OCI-M2 (cell line): ENCODE measurements around the gene CACNG3.
"Not testable (repeated sequence)": the region's sequence is repeated elsewhere in the genome, so short reads cannot be mapped to it uniquely, and the experiment has no call there.

Experiments
- DNase-seq: peaks from one replicate; lab custom pipeline; 2025; ENCODE audit not compliant: unreplicated experiment; lab: John Stamatoyannopoulos, UW

Gene CACNG3

DNA sequence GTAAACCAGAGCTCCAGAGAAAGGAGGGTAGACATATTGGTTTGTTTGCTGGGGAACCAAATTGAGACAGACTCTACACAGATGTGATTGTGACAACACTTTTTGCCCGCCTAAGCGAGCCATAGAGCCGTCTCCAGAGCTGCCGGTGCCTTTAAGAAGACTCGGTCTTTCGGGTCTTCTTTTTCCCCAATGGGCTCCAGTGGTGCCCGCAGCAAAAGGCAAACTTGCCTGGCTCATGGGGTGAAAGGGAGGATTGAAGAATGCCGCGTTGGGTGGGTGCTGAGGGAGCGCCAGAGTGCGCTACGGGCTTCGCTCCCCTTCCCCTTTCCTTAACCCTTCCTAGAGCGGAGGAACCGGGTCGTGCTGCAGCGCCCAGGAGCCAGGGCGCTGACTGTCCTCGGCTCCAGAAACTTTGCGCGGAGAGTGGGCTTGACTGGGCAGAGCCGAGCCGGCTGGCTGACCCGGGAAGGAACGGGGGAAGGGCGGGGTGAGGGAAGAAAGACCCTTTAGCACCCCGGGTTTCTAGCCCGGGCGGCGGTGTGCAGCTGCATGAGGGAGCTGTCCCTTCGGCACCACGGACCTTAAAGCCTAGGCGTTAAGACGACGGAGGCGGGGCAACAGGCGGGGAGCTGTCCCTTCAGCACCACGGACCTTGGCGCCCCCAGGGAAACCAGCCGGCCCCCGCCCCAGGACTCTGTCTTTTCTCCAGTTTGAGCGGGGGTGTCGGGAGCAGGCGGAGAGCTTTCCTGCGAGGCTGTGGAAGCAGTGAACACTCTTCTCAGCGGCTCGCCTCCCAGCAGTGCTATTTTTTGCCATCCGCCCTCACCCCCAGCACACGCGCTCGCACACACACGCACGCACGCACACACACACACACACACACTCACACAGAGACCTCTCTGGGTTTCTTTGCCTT lies at the start of gene CACNG3:
Gene CACNG3 (plus strand): TSS at position 880 of the 916 bp plus-strand sequence. CDS start 420 bp downstream, outside the sequence.
- DNase-seq = peak; percentile 45

DNA sequence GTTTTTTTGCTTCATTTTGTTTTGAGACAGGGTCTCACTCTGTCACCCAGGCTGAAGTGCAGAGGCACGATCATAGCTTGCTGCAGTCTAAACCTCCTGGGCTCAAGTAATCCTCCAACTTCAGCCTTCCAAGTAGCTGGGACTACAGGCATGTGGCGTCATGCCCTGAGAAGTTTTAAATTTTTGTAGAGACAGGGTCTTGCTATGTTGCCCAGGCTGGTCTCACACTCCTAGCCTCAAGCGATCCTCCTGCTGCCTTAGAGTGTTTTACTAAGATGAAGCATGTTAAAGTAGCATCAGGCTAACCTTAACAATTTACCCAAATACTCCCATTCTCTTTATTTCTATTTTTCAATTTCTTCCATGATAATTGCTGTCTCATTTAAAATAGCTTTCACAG lies 49.2 kb upstream of the CACNG3 start:
- no peak for DNase-seq

DNA sequence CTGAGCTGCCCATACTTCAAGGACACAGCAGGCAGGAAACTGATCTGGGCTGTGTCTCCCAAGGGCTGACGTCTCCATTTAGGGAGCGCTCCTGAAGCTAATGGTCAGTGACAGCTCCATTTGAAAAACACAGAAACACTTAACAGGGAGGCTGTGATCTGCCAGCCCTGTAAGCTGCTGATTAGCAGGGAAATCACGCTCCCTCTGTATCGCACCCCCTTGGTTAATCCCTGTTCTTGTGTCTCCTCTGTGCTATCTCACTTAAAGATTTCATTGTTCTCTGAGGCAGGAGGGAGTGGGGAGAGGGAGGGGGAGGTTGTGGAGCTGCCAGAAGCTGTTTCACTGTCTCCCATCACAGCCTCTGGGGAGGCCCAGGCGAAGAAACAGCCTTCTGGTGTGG lies 47.4 kb upstream of the CACNG3 start:
- DNase-seq = no peak

DNA sequence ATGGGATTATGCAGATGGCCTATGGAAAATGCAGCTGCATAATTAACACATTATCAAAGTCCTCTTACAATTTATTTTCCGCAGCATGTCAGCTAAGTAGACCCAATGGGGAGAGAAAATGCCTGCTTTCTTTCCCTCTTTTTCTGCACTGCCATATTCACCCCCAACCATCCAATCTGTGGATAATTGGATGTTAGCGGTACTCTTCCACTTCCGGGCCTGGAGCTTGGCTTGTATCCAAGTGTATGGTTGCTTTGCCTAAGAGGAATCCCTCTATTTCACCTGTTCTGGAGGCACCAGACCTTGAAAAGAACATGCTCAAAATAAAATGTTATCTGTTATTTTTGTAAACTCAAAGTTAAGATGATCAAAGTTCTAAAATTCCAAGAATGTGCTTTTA lies 41.1 kb upstream of the CACNG3 start:
- no peak for DNase-seq

DNA sequence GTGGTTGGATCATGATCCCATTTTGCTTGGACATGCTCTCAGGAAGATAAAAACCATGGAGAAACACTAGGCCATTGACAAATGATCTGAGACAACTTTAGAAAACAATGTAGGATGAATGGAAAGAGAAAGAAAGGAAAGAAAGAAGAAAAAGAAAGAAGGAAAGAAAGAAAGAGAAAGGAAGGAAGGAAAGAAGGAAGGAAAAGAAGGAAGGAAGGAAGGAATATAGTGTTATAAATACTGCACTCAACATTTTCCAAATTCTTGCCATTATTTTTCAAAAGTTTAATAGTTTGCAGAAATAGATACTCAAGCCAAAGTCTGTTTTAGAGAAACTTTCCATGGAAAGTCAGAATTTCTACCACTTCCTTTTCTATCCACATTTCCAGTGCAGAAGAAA lies 39.2 kb upstream of the CACNG3 start:
- no peak for DNase-seq

DNA sequence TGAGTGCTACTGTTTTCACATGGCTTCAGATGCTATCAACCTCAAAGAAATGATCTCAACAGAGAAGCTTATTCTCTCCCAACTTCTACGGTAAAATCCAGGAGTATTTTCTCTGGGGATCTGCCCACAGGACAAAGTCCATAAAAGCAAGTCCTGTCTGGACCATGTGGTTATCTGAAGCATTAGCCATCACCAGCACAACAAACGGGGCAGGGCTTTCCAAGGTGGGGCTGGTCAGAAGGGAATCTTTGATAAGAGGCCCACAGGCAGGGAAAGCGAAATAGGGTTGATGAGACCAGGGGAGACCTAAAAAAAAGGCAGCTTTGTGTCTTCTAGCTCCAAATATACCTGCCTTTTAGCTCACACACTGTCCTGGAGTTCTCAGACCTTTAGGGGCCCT lies 38.7 kb upstream of the CACNG3 start:
- DNase-seq = no peak

DNA sequence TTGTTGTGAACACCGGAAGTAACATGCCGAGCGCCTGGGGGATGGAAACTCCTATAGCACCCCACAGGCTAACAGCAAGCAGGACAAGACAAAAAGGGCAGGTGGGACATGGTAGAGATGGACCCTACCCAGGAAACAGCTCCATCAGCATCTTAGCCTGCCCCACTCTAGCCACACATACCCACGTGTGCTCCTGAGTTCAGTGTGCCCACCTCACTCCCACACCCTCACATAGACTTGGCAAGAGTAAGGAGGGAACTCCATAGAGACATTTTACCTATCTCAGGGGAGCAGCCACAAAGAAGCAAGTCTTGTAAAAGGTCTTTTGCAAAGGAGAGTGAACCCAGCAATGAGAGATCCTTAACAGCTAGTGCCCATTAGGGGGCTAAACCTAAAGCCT lies 37.8 kb upstream of the CACNG3 start:
- DNase-seq = no peak

DNA sequence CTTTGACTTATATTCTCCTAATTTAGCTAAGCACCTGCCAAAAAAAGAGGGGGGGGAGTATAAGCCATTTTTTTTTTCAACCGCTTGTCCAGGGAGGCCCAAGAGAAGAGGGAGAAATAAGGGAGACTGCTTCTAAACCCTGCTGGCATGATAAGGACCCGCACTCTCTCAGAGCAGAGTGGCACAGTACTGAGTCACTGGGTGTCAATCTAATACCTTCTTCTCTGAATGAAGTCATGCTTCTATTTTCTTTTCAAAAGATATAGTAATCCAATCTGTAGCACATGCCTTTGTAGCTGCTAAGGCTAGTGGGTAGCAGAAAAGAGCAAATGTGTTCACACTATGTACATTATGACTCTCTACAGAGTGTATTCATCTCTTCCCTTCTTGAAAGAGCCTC lies 34.9 kb upstream of the CACNG3 start:
- DNase-seq = no peak

DNA sequence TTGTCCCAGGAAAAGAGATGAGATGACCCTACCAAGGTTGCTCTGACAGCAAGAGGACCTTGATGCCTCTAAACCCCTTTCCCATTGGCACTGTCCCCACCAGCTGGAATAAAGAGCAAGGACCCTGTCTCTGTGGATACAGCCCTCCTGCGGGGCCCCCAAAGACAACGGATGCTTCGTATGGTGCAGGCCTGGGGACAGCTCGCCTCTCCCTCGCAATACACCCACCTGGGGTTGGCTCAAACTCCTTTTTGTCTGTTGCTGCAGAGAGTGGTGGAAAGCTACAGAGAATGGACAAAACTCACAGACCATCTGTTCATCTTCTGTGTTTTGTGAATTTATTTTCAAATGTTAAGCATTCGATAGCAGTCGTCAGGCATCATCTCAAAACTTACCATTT lies 27.6 kb upstream of the CACNG3 start:
- no peak for DNase-seq

DNA sequence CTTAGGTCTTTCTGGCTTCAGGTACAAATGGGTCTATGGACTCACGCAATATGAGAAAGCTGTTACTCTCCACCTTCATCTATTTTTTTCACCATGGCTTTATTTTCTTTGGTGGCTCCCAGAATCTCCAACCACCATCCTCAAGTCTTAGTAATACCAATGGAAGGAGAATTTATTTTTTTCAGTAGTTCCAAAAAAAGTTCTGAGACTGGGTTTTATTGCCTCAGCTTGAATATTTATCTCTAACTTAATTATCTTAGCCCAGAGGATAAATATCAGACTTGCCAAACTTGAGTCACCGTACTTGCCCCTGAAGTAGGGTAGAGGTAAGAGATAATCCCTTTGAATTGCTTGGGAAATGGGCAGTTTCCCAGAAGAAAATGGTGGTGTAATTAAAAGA lies 23.2 kb upstream of the CACNG3 start:
- no peak for DNase-seq

DNA sequence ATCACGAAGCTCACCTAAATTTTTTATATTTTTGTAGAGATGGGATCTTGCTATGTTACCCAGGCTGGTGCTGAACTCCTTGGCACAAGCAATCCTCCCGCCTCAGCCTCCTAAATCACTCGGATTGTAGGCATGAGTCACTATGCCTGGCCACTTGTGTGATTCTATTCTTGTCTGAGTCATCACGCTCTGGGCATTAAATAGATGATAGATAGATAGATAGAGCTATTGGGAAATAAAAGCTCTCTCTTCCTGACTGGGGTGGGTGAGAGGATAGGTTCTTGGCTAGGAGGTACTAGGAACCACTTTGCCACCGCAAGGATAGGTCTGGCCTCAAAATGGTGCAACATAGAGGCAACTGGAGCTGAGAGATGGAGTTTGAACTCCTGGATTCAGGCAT lies 21.4 kb upstream of the CACNG3 start:
- DNase-seq = no peak

DNA sequence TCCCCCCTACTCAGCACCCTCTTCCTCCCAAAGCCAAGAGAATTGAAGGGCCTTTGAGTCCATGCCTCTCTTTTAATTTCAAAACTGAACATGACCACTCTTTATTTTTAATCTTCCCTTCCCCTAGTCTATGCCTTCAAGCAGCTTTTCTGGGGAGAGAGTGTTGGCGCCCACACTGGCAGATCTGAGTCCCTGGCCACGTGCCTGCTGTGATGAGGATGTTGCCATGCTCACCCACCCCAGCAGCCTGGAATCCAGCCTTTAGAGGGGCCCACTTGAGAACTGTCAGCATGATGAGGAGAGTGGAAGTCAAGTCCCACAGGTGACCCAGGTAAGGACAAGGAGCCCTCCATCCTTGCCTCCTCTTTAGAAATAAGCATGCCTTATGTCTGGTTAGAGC lies 20.3 kb upstream of the CACNG3 start:
- DNase-seq = no peak

DNA sequence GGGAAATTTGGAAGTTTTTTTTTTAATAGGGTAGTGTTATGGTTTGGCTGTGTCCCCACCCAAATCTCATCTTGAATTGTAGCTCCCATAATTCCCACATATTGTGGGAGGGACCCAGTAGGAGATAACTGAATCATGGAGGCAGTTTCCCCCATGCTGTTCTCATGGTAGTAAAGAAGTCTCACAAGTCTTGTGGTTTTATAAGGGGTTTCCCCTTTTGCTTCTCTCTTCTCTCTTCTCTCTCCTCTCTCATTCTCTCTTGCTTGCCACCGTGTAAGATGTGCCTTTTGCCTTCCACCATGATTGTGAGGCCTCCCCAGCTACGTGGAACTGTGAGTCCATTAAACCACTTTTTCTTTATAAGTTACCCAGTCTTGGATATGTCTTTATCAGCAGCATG lies 17.3 kb upstream of the CACNG3 start:
- DNase-seq = not testable (repeated sequence)

DNA sequence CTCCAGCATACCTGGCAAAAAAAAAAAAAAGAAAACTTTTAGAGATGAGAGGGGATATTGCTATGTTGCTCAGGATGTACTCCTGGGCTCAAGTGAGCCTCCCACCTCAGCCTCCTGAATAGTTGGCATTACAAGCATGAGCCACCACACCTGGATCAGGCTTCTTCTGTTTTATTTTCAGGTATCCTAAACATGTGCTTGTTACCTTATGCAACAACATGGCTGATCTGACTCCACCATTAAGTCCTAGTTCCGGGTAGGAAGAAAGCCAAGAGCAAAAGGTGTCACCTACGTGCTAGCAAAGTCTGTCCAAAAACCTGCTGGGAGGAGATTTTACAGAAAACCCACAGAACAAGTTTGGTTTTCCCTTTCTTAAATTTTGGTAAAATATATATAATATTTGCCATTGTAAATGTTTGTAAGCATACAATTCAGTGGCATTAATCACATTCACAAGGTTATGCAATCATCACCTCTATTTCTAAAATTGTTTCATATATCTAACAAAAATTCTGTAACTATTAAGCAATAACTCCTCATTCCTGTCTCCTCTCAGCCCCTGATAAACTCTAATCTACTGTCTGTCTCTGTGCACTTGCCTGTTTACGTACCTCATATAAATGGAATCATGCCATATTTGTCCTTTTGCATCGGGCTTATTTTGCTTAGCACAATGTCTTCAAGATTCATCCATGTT lies 9.1 kb upstream of the CACNG3 start:
- no peak for DNase-seq

DNA sequence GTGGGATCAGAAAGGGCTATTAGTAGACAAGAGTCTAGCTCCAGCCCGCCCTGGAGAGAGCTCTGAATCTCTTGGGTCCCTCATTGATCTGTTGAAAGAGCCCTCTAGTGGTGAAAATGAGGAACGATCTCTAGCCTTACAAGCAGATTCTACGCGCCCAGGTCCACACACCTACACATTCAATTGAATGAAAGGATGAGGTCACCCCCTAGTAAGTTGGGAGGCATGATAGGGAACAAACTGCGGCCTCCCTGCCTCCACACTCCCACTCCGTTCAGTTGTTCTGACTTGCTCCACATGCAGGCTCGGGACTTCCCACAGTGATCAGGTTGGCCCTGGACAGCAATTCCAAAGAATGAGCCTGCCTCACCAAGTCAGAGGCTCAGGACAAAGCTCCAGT lies 2.9 kb upstream of the CACNG3 start:
- DNase-seq = no peak

DNA sequence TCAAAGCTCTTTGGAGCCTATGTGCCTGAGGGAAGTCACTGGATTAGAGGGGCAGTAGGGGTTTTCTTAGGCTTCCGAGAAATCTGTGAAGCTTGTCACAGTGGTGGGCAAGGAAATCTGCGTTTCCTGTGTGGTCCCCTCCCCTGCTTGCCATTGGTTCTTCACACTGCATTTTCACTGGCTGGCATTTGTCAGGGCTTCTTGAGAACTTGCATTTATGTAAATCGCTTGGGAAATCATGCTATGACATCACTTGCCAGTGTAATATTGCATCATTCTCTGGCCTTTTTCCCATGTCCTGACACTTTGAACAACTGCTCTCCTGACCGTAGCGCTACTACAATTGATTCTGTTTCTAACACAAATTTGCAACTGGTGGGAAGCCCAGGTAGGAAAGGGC lies 1.8 kb downstream of the CACNG3 start:
- no peak for DNase-seq

DNA sequence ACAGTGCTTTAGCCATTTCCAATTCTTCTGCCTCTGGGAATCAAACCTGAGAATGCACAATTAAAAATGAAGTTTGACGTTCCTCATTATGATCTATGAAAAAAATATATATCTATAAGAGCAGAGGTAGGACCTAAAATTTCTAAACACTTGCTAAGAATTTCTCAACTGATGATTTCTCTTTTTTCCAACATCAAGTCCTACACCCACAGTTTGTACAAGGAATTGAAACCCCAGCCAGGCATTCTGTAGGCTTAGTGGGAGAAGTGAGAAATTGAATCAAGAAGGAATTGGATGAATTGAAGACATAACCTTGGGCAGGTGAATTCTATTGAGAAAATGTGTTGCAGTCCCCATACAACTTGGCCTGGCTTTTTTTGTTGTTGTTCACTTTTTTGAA lies 2.7 kb downstream of the CACNG3 start:
- DNase-seq = no peak

DNA sequence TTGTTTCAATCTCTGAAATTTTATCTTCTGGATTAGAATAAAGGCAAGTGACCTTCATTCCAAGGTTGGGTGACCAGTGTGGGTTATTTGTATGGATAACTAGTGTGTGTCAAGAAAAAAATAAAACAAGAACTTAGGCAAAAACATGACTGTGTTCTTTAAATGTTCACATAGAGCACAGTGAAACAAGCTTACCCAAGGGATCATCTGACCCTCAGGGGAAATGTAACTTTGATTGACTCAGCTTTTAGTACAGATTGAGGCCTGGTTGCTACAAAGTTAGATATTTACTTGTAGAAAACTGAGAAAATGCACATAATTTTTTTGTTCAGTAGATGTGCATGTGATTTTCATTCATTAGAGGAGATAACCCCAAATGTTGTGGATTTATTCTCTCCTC lies 6.7 kb downstream of the CACNG3 start:
- DNase-seq = no peak

DNA sequence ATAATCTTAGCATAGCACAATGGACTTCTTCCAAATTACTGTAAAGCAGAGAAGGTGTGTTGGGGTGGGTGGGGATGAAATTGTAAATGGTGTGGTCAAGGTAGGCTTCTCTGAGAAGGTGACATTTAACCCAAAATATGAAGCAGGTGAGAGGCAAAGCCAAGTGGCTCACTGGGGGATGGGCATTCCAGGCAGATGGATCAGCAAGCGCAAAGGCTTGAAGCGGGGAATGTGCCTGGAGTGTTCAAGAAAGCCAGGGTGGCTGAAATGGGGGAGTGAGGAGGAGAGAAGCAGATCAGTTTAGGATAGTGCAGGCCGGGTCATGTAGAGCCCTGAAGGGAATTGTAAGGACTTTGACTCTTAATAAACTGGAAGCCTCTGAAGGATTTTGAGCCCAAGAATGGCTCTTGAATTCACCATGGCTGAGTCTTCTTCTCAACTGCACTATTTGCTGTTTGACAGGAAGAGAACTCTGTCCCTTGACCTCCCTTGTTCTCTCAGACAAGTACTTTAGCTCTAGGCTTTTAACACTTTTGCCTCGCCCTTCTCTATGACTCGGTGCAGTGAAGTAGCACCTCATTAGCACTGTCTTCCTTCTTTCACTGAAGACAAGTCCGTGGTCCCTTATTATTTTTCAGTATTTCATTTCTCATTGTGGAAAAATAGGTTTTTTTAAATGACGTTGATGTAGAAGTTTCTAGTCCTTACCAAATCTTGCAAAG lies 14.7 kb downstream of the CACNG3 start:
- no peak for DNase-seq

DNA sequence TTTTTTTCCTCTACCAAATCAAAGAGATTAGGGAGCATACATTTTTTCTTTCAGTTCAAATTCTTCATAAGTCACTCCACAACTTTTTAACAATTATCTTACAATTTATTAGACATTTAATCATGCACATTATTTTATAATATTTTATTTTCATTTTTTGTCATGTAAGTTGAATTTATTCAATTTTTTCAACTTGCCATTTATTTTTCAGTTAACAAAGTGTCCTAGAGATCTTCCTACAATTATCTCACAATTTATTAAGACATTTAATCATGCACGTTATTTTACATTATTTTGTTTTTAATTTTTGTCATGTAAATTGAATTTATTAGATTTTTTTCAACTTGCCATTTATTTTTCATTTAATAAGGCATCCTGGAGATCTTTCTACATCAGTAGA lies 16.2 kb downstream of the CACNG3 start:
- DNase-seq = no peak

DNA sequence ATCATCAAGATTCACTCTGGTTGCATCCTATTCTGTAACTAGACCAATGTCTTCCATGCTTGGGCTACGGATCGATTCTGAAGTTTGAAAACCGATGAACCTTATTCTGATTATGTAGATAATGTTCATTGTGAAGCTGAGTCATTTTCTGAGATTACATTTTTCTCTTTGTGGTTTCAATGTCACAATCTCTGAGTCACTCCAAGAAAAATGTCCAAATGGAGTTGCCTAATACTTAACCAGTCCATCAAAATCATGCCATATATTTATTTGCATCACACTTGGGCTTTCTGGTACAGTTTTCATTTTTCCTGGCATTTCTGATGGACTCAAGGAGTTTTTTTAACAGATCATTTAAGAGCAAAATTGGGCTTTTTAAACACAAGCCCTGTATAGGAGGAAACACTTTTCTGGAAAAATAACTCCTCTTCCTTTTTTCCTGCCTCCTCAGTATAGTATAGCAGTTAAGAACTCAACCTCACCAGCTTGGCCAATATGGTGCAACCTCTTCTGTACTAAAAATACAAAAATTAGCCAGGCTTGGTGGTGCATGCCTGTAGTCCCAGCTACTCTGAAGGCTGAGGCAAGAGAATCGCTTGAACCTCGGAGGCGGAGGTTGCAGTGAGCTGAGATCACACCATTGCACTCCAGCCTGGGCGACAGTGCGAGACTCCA lies 17.5 kb downstream of the CACNG3 start:
- DNase-seq = no peak
